GM21381 (cell line): ENCODE results near the gene NPAS1.
"Not testable (repeated sequence)": the region's sequence is repeated elsewhere in the genome, so short reads cannot be mapped to it uniquely, and the experiment has no call there.

Experiments used
- ATAC-seq: cut with Tn5 transposase; IDR thresholded peaks from one replicate; pipeline ENCODE4 v1.9.1; 2021; ENCODE audit warnings: mild to moderate bottlenecking, moderate library complexity; ENCODE audit not compliant: unreplicated experiment

Gene NPAS1

DNA sequence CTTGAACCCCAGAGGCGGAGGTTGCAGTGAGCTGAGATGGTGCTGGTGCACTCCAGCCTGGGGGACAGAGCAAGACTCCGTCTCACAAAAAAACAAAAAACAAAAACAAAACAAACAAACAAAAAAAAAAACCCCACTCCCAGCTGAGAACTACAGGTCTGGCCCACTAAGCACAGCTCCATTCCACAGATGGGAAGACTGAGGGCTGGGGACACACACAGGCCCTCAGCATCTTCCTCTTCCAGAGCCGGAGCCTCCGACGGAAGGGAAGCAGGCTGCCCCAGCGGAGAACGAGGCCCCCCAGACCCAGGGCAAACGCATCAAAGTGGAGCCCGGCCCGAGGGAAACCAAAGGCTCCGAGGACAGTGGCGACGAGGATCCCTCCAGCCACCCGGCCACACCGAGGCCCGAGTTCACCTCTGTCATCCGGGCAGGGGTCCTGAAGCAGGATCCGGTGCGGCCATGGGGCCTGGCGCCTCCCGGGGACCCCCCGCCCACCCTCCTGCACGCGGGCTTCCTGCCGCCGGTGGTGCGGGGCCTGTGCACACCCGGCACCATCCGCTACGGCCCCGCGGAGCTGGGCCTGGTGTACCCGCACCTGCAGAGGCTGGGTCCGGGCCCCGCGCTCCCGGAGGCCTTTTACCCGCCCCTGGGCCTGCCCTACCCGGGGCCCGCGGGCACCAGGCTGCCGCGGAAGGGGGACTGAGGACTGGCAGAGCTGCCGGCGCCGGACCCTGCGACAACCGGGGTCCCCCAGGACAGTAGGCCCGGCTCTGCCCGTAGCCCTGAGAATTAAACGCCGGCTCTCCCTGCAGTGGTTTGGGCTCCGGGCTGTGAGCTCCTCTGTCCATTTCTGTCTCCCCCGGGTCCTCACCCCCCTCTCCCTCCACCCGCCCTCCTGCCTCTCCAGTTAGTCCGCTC lies 25.6 kb downstream of the NPAS1 start:
- no peak for ATAC-seq

DNA sequence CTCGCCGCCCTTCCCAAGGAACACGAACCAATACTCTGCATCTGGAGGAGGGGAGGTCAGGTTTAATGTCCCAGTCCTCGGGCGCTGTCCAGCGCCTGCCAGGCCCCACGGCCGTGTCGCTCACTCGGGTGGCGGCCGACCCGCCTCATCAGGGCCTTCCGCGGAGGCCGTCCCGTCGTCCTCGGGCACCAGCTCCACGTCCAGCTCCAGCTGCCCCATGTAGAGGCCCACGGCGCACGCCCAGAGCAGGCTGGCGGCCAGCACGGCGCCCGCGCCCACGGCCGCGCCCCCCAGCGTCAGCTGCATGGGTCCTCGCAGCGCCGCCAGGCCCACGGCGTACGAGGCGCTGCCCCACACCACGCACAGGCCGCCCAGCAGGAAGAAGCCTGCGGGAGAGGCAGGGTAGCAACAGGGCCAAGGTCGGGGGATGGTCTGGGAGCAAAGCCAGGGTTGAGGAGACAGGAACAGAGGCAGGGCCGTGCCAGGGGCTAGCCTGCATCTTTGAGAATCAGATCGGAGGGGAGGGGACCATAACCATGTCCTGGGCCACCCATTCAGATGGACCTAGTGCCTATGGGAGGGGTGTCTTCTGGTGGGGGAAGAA lies 26.3 kb downstream of the NPAS1 start:
- no peak for ATAC-seq

GRCh38 chr19:47047272-47047762 lies 27.7 kb downstream of the NPAS1 start:
- ATAC-seq = no peak

GRCh38 chr19:47047763-47048405 lies 28.2 kb downstream of the NPAS1 start:
- peak; percentile 47 for ATAC-seq

DNA sequence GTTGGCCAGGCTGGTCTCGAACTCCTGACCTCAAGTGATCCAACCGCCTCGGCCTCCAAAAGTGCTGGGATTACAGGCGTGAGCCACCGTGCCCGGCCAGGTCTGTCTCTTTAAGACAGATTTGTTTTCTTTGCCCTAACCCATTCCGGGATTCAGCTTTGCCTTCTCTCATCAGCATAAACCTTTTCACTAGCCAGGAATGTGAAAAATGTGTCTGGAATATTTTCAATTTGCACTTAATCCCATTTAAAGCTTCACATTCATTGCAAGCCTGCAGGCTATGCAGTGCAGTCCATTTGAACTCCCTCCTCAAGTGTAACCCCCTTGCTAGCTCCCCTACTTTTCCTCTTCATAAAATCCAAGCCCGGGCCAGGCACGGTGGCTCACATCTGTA lies 29.7 kb downstream of the NPAS1 start:
- no peak for ATAC-seq

- ATAC-seq = not testable (repeated sequence)
Measured at GRCh38 chr19:47050562-47050961, 30.9 kb downstream of the NPAS1 start.

DNA sequence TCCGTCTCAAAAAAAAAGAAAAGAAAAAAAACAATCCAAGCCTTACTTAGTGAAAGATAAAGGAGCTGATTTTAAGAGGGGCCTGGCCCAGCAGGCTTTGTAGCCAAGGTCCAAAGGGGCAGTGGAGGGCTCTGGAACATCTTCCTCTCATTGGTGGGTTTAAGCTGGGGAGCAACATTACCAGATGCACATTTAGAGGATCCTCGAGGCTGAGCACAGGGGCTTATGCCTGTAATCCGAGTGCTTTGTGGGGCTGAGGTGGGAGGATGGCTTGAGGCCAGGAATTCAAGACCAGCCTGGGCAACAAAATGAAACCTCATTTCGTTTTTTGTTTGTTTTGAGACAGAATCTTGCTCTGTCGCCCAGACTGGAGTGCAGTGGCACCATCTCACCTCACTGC lies 36.8 kb downstream of the NPAS1 start:
- ATAC-seq = no peak

DNA sequence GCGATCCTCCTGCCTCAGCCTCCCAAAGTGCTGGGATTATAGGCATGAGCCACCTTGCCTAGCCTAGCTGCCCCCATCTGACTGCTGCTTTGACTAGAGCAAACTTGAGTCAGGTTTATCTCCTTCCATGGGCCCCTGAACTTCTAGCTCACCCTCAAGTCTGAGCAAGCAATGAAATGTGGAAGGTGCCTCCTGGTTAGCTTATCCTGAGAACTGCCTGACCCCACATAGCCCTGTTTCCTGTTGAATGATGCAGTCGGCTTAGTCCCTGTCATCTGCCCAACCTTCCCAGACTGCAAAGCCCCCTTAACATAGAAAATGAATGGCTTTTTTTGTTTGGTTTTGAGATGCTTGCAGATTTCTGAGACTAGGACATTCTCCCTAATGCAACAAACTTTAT lies 37.7 kb downstream of the NPAS1 start:
- no peak for ATAC-seq

DNA sequence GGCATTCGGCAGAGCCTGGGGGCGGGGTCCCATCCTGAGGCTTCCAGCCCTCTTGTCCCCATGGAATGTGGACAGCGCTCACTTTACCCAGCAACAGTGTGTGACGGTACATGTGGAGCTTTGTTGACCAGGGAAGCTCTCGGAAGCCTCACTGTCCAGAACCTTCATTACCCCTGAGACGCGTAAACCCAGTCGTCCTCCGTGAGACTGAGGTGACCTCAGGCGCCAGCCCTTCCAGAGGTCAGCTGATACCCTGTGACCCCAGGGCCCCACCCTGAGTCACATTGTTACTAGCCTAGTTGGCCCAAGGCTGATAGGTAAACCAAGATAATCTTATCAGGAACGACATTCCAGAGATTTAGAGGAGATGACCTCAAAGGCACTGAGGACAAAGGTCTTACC lies 39.0 kb downstream of the NPAS1 start:
- ATAC-seq = no peak

GRCh38 chr19:47063874-47064273 lies 44.2 kb downstream of the NPAS1 start:
- no peak for ATAC-seq

DNA sequence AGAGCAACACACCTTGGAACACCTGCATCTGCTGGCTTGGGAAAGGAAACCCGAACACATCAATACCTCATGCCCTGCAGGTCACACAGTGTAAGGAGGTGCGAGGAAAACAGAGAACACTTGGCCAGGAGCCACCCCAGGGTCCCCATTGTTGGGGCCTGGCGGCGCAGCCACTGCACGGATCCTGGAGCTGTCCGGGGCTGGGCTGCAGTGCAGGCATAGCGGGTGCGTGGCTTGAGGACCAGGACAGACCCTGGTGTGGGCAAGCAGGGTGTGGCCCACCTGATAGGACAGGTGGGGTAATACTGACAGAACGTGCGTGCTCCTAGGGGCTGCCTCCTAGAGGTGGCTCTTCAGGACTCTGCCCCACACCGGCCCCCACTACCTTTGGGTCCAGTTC lies 45.6 kb downstream of the NPAS1 start:
- ATAC-seq = no peak

DNA sequence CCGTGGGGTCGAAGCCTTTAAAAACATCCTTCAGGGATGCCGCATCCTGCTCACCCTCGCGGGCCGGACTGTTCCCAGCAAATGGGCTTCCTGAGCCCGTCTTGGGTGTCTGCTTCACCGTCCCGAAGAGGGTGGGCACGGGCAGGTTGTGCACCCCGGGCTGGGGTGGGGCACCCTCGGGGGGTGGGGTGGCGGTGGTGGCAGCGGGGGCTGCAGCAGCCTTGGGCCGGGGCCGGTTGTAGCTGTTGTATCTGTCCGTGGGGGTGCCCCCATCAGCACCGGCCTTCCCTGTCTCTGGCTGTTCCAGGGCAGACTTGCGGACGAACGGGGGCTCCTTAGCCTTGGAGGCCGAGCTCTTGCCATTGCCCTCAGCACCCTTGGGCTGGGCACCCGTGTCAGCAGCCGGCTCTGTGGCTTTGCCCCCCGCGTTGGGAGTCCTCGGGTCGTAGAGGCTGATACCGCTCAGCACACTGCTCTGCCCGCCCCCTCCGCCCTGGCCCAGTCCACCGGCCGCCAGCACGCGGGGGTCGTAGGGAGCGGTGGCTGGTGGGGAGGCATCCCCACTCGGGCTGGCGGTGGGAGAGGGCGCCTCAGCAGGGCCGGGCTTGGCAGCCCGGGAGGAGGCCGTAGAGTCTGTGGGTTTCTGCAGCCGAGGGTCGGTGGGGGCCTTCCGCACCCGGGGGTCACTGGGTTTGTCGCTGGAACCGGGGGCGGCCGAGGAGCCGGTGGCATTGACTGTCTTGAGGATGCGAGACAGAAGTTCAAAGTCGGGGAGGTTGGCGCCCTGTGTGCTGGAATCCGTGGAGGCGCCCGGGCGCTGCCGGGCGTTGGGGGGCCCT lies 47.0 kb downstream of the NPAS1 start:
- ATAC-seq = no peak

DNA sequence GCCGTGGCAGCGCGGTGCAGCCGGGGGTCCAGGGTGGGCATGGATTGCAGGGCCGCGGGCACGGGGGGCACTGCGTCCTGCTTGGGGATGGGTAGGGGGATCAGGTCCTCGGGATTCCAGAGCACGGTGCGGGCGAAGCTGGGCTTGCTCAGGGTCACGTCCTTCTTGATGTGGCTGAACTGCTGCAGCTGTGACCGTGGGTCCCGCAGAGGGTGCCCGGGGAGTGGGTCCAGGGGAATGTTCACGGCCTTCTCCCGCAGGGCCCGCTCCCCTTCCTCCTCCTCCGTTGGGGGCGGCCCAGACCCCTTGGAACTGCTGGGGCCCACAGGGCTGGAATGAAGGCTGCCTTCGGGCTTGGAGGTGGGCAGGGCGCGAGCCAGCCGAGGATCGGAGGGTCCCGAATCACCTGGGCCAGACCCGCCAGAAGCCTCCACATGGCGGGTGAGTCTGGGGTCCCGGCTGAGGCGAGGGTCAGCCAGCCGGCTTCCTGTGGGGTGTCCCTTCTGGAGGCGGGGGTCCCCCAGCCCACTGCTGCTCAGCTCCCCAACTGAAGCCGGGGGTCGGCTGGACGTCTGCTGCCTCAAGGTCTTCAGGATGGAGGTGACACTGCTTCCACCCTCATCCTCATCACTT lies 47.7 kb downstream of the NPAS1 start:
- ATAC-seq = no peak

GRCh38 chr19:47068246-47068645 lies 48.6 kb downstream of the NPAS1 start:
- ATAC-seq = no peak

DNA sequence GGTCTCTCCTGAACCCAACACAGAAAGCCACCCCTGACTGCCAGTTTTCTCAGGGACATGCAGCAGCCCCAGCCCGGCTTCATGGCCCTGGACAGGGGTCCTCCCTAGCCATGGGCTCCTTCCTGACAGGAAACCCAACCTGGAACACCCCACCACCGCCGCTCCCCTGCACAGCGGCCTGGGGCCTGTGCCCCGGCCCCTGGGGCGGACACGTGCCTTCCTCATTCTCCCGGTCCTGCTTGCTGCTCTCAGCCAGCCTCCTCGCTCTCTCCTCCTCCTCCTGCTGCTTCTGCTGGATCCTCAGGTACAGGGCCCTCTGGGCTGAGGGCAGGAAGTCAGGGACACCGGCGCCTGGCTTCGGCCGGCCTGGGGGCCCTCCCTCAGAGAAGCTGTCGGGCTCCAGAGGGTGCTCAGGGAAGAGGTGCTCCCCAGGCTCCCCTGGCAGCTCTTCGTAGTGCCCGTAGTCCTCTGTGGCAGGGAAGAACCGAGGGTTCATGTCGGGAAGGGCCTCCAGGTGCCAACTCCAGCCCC lies 49.3 kb downstream of the NPAS1 start:
- no peak for ATAC-seq

DNA sequence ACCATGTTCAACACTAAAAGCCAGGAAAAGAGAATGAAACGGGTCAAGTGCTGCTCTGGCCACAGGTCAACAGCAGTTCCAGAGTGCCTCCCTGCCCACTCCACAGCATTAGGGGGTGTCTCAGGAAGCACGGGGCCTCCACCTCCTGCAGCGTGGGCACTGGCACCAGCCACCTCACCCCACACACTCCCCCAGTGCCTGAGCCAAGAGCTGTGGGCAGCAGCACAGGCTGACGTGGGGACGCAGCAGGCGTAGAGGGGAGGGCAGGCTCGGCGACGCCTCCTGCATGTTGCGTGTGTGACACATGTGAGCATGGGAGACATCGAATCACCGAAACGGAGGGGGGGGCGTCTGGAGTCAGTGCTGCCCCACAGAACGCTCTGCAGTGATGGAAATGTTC lies 50.2 kb downstream of the NPAS1 start:
- ATAC-seq = no peak

DNA sequence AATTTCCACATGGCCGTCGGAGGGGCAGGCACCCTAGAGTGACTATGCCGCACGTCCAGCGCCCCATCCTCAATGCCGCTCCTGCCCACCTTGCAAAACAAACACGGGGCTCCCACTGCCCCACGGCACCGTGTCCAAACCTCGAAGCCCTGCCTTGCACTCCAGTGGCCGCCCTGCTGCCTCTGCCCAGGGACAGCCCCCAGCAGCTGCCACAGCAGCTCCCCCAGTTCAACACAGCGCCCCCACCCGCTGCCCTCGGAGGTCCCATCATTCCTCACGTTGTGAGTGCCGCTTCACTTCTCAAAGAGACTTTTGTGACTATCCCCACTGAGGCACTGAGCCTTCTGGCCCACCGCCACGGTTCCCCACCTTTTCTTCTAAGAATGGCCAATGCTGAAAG lies 51.1 kb downstream of the NPAS1 start:
- no peak for ATAC-seq

- no peak for ATAC-seq
Measured at GRCh38 chr19:47071731-47072130, 52.1 kb downstream of the NPAS1 start.

- ATAC-seq = no peak
Measured at GRCh38 chr19:47072323-47072722, 52.7 kb downstream of the NPAS1 start.

GRCh38 chr19:47073574-47073973 lies 53.9 kb downstream of the NPAS1 start:
- ATAC-seq = no peak
